HuH-7 (cell line): ENCODE data around the gene IGIP.

ENCODE experiments used
- DNase-seq: peaks from one replicate; pipeline ENCODE4 v3.0.0; 2011; ENCODE audit warnings: low spot score

Gene IGIP

GRCh38 chr5:140165101-140165922 is 39.6 kb downstream of the IGIP start:
- no peak for DNase-seq

GRCh38 chr5:140165923-140166270 is 40.2 kb downstream of the IGIP start:
- DNase-seq: no peak

GRCh38 chr5:140166911-140167310 is 41.2 kb downstream of the IGIP start:
- DNase-seq: no peak

GRCh38 chr5:140168371-140168770 is 42.6 kb downstream of the IGIP start:
- no peak for DNase-seq

- DNase-seq: no peak
Measured at GRCh38 chr5:140169410-140169809, 43.7 kb downstream of the IGIP start.

GRCh38 chr5:140172483-140172882 is 46.7 kb downstream of the IGIP start:
- DNase-seq: no peak

GRCh38 chr5:140174014-140174413 is 48.3 kb downstream of the IGIP start:
- no peak for DNase-seq

- peak; percentile 86 for DNase-seq
Measured at GRCh38 chr5:140174465-140175366, 49.0 kb downstream of the IGIP start, which contains the start of gene CYSTM1. TSS of gene CYSTM1 (plus strand) at chr5:140175188. CDS start at chr5:140194466, 19,278 bp downstream.

GRCh38 chr5:140175367-140176030 is 49.8 kb downstream of the IGIP start:
- peak; percentile 55 for DNase-seq

- no peak for DNase-seq
Measured at GRCh38 chr5:140176031-140176387, 50.3 kb downstream of the IGIP start.

- no peak for DNase-seq
Measured at GRCh38 chr5:140178086-140178410, 52.3 kb downstream of the IGIP start.

- DNase-seq: no peak
Measured at GRCh38 chr5:140178482-140179116, 52.9 kb downstream of the IGIP start.
